ENCODE measurements around the gene MAGOH. TPM values are rescaled to one million over a fixed set of nuclear protein-coding genes. Genes with fewer than 3 reads are reported as not detected.

The MAGOH gene
- total RNA-seq: 33.0 and 57.4 TPM in 2 replicates

DNA sequence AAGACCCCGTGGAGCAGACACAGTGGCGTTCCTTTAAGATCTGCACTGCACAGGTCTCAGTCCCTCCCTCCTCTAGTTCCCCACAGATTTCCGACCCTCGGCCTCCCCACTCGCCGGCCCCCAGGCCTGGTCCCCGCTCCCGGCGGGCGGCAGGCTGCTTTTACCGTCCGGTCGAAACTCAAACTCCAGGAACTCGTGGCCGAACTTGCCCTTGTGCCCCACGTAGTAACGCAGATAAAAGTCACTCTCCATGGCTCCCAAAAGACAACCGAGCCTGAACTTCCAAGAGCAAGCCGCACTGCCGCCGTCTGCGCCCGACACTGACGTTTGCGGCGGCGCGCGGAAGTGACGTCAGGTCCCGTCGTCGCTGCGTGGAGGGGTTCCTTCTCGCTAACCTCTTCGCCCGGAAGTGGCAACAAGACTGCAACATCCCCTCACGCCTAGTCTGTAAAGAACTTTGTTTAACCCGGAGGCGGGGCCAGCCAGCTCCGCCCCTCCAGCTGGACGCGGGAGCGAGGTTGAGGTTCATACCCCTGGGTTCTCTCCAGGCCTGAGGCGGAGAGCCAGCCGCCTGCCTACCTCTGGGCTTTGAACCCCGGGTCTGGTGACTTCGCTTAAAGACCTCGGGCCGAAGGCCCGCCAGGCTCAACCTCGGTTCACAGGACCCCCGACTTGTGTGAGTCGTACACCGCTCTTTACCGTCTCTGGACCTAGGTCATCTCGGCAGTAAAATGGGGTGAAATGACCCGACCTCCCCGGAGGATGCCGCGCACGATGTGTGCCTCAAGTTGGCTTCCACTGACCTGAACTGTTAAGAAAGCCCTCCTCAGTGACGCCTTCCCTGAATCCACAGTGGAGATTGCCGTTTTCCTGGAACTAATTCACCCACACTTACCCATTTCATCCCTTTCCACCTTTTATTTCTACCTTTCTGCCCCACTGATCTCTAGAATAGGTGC, at the start of gene MAGOH:
Gene MAGOH (minus strand): TSS at position 322 of the 959 bp plus-strand sequence. CDS start 70 bp downstream, at position 252.

DNA sequence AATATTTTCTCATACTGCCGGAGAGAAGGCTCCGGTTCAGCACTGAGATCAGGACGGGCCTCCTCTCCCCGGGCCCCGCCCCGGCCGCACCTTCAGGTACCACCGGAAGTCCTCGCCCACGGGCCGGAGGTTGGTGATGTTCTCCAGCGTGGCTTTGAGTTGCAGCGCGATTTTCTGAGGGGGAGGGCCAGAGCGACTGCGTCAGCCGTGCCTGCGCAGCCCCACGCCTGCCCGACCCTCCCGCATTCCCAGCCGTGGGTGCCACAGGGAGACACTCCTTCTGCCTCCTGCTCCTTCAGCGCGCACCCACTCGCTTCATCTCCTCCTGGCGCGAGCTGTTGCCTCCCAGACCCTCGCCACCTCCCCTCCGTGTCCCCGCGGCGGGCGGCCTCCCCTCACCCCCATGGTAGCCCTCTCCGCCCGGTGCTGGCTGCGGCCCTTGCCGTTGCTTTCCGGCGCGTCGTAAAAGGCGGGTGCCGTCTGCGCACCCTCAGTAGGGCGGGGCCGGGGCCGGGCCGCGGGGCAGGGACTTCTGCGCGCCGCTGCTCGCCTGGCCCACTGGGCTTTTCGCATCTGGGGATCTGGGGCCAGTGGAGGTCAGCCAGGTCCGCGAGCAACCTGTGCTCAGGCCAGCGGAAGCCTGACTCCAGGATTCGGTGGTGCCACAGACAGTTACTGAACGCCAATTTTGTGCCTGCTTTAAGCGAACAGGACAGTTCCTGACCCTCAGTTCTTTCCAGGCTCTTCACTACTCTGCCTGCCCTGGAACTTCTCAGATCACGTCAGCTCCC, 18.0 kb downstream of the MAGOH start, which contains the start of gene CZIB:
Gene CZIB (minus strand): TSS at position 464 of the 791 bp plus-strand sequence. CDS start 59 bp downstream, at position 405.

DNA sequence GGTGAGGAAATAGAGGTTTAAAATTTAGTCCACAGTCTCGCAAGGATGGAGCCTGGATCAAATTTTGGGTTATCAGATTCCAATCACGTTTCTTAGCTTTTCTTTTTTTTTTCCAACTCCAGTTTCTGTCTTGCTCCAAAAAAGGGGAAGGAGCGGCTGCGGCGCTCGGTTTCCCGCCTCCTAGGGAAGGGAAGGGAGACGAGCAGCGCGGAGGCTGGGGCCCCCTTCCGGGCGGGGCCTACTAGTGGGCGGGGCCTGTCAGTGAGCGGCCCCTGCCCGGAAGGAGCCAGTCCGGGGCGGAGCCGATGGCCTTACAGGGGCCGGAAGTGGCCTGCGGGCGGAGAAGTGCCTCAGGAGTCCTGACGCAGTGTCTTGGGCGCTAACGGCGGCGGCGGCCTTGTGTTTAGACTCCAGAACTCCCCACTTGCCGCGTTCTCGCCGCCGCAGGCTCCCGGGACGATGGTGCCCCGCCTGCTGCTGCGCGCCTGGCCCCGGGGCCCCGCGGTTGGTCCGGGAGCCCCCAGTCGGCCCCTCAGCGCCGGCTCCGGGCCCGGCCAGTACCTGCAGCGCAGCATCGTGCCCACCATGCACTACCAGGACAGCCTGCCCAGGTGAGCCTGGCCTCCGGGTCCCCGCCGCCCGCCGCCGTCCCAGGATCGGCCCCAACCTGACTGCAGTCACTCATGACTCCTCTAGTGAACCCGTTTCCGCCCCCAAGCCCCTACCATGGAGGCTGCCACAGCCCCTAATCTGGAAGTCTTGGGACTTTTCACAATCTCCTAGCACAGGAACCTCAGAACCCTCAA, 41.6 kb downstream of the MAGOH start, which contains the start of gene CPT2:
Gene CPT2 (plus strand): TSS at position 340 of the 806 bp plus-strand sequence. CDS start 120 bp downstream, at position 460.

Other genes starting within 250 kb of the MAGOH start
- not detected in 2 replicates for gene PODN, start 176.3 kb downstream of the MAGOH start, total RNA-seq
- not detected in 2 replicates for gene SLC1A7, start 95.9 kb downstream of the MAGOH start, total RNA-seq
- 21.4 and 22.2 TPM in 2 replicates for gene CPT2, start 41.7 kb downstream of the MAGOH start, total RNA-seq
- gene CZIB, start 17.9 kb downstream of the MAGOH start, total RNA-seq: 52.0 and 52.2 TPM in 2 replicates
- gene LRP8, start 89.6 kb upstream of the MAGOH start, total RNA-seq: 29.8 and 36.3 TPM in 2 replicates
- gene DMRTB1, start 220.9 kb upstream of the MAGOH start, total RNA-seq: not detected in 2 replicates